HL-60/S4 (cell line): Measurements from ENCODE around the gene CD72.

Source experiments
- in situ Hi-C: fragments of 300-500 bp; cut with MboI; formaldehyde crosslinking; loops from 2 replicates; pipeline ENCODE4 v1.14.3; 2022; ENCODE audit warnings: low sequenced_read_pairs

The CD72 gene

GRCh38 chr9:35561468-35562261 lies 56.5 kb downstream of the CD72 start:
- in situ Hi-C loops: no loop called here

DNA sequence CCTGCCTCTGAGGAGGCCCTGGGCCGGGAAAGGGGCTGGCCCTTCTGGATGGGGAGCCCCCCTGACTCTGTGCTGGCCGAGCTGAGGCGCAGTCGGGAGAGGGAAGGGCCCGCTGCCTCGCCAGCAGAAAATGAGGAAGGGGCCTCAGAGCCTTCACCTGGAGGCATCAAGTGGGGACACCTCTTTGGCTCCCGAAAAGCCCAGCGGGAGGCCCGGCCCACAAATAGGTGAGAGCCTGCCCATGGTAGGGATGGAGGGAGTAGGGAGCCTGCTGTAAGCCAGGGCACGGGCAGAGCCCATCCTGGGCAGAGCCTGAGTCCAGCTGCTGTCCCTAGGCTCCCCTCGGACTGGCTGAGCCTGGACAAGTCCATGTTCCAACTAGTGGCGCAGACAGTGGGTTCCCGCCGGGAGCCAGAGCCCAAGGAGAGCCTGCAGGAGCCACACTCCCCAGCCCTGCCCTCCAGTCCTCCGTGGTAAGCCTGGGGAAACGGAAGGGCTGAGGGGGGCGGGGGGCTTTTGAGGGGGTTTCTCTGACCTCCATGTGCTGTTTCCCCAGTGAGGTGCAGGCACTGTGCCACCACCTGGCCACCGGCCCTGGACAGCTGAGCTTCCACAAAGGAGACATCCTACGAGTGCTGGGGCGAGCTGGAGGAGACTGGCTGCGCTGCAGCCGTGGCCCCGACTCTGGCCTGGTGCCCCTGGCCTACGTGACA lies 57.4 kb downstream of the CD72 start:
- in situ Hi-C loops: no loop called here
